ENCODE results near the gene TRAPPC6A. TPM values are rescaled to one million over a fixed set of nuclear protein-coding genes. Genes with fewer than 3 reads are reported as not detected.
A peak's percentile ranks its signal among the peaks of the same experiment; 100 is the strongest.

The TRAPPC6A gene
- total RNA-seq, 2 experiments from 2014 or later = 55.1 to 64.2 TPM

DNA sequence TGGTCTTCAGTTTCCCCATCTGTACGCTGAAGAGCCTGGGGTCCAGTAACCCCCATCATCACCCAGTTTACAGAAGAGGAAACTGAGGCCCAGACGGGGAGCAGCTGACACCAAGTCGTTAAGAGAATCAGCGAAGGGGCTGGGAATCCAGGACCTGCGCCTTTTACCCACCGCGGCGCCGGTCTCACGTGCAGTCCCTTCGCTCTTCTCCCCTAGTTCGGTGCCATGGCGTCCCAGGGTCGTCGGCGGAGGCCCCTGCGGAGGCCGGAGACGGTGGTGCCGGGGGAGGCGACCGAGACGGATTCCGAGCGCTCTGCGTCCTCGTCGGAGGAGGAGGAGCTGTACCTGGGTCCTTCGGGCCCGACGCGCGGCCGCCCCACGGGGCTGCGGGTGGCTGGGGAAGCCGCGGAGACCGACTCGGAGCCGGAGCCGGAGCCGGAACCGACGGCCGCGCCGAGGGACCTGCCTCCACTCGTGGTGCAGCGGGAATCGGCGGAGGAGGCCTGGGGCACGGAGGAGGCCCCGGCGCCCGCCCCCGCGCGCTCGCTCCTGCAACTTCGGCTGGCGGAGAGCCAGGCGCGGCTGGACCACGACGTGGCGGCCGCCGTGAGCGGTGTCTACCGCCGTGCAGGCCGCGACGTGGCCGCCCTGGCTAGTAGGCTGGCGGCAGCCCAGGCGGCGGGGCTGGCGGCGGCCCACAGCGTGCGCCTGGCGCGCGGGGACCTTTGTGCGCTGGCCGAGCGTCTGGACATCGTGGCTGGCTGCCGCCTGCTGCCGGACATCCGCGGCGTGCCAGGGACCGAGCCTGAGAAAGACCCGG is 1.2 kb upstream of the TRAPPC6A start:
- CTCF ChIA-PET = interaction anchor here (0.5 to 2.1 kb wide), 4 partner anchors 11 to 179 kb away, joined by 3 to 11 read pairs (median 6); no protein-coding TSS in a partner anchor
- H3K4me3 Mint-ChIP-seq = peak overlapping the region; percentile 83

DNA sequence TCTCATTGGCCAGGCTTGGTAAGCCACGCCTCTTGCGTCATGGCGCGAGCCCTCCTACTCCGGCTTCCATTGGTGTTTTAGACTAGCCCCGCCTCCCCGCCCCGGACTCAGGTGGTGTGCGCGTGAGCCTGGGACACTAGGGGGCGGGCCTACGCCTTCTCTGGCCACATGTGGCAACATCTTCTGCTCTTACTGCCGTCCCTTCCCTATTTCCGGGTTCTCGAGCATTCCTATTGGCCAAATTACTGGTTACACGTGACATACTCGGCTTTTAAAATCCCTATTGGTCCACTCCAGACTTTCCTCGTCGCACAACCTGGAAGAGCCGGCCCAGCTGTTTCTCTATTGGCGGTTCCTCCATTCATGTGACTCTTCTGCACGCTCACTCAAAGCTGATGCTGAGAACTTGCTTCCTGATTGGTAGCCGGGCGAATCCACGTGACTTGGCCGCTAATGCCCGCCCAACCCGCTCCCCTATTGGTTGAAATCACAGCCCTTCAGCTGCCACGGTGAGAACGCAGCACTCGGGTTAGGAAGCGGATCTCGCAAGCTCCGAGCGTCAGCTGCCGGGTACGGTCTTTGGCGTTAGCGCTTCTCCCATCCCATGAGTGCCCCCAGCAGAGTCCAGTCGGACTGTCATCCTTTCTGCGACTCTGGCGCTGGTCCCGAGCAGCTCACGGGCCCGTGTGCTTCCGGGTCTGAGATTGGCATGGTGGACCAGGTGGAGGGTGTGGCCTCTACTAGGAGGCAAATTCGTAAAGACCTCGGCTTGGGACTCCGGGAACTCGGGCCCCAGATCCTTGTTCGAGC is 430 bp upstream of the TRAPPC6A start, which contains the start of gene BLOC1S3:
BLOC1S3 (plus strand) TSS at position 523 of the 810 bp plus-strand sequence. CDS start 513 bp downstream, outside the sequence.
- no peaks in the 10 kb centered on the region for H3K9me3 Mint-ChIP-seq
- POLR2A ChIA-PET = interaction anchor here (0.6 to 0.9 kb wide), 2 partner anchors 84 to 86 kb away, joined by 4 to 6 read pairs; no protein-coding TSS in a partner anchor
- H3K36me3 Mint-ChIP-seq (ENCODE audit: low read depth) = peaks cover 16% of the 10 kb centered on the region
- peak within 1 kb of the TSS; percentile 94 for H3K27ac Mint-ChIP-seq
- peaks cover 49% of the 10 kb centered on the region for H3K4me1 Mint-ChIP-seq
- DNase-seq = peak; percentile 100
- H3K4me3 Mint-ChIP-seq = peak within 1 kb of the TSS; percentile 83
- no peaks in the 10 kb centered on the region for H3K27me3 Mint-ChIP-seq
- CTCF ChIA-PET = interaction anchor here (0.5 to 2.1 kb wide), 11 partner anchors 10 to 288 kb away, joined by 3 to 11 read pairs (median 3); no protein-coding TSS in a partner anchor

More for the DNA sequence above, 1.2 kb upstream of the TRAPPC6A start:
- no peaks in the 10 kb centered on the region for H3K27me3 Mint-ChIP-seq
- peak overlapping the region; percentile 94 for H3K27ac Mint-ChIP-seq
- POLR2A ChIA-PET = no interaction called here
- H3K36me3 Mint-ChIP-seq (ENCODE audit: low read depth) = peaks cover 16% of the 10 kb centered on the region
- DNase-seq = peak; percentile 51
- H3K9me3 Mint-ChIP-seq = no peaks in the 10 kb centered on the region
- H3K4me1 Mint-ChIP-seq = peaks cover 43% of the 10 kb centered on the region

DNA sequence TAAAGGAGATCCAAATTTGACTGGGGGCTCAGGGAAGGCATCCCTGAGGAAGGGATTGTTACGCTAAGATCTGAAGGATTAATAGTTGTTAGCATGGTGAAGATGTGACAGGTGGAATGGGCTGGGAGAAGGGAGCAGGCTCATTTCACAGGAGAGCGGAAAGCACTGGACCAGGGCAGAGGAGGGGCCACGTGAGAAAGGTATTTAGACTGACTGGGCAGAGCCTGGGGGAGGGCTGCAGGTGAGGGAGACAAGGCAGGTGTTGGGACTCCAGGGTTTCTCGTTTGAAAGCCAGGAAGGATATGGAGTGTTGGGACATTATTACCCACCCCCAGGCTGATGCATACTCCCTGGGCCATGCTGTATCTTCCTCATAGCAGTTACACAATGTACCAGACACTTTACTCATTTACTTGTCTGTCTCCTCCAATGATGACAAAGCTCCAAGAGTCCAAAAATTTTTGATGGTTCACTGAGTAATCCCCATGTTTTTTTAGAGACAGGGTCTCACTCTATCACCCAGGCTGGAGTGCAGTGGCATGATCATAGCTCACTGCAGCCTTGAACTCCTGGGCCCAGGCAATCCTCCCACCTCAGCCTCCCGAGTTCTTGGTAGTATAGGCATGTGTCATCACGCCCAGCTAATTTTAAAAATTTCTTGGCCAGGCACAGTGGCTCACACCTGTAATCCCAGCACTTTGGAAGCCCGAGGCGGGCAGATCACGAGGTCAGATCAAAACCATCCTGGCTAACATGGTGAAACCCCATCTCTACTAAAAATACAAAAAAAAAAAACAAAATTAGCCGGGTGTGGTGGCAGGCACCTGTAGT is 2.3 kb downstream of the TRAPPC6A start:
- Mint-ChIP-seq H3K4me1 (peaks cover 56% of the 10 kb centered on the region), H3K27ac (peak overlapping the region; percentile 71), H3K9me3 (no peaks in the 10 kb centered on the region), H3K36me3 (ENCODE audit: low read depth) (peaks cover 7% of the 10 kb centered on the region), H3K4me3 (peak overlapping the region; percentile 3), H3K27me3 (no peaks in the 10 kb centered on the region)
- ChIA-PET CTCF (interaction anchor here (0.9 kb wide), 1 partner anchor 11 kb away, joined by 4 read pairs; no protein-coding TSS in a partner anchor), POLR2A (no interaction called here)
- DNase-seq = no peak

DNA sequence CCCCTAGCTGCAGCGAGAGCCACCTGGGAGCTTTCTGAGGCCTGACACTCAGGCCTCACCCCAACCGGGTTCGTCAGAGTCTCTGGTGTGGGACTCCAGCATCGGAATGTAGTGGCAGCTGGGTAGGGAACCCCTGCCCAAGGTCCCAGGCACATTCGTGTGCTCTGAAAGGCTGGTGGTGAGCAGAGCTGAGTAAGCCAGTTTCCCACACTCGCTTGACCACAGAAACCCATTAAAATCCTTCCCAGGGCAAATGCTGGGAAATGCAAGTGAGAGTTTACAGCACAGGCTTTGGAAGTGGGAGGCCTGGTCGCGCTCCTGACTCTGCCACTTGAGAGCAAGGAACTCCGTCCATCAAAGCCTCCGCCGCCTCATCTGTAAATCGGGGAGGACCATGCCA is 4.2 kb downstream of the TRAPPC6A start:
- no peak for DNase-seq
- no peaks in the 10 kb centered on the region for H3K27me3 Mint-ChIP-seq
- peaks cover 5% of the 10 kb centered on the region for H3K36me3 Mint-ChIP-seq (ENCODE audit: low read depth)
- no peak overlapping the region for H3K4me3 Mint-ChIP-seq
- peak overlapping the region; percentile 57 for H3K27ac Mint-ChIP-seq
- ChIA-PET CTCF (no interaction called here), POLR2A (no interaction called here)
- peaks cover 61% of the 10 kb centered on the region for H3K4me1 Mint-ChIP-seq
- H3K9me3 Mint-ChIP-seq = no peaks in the 10 kb centered on the region

DNA sequence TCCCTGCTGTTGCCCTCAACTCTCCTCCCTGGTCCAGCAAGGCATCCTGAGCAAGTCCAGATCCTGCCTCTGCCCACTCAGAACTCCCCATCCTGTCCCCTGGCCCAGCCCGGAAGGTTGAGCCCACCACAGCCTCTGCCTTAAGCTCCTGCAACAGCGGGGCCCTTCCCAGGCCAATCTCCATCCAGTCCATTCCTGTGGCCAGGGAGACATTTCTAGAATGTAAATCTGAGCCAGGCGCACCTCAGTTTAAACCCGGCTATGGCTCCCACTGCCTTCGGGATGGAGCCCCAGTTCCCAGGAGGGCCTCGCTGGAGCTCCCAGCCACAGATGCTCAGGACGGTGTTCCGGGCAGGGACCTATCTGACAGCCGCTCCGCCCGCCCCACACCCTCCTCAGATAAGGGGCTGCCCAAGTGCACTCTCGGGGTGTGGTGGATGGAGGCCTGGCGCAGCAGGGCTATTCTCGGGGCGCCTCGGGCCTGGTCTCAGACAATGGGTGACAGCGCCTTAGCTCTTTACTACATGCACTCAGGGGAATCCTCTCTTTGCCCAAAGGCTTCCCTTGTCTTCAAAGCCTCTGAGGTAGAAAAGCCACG is 5.3 kb downstream of the TRAPPC6A start:
- H3K4me1 Mint-ChIP-seq = peaks cover 59% of the 10 kb centered on the region
- ChIA-PET POLR2A (no interaction called here), CTCF (interaction anchor here (2.1 kb wide), 1 partner anchor 9 kb away, joined by 8 read pairs; no protein-coding TSS in a partner anchor)
- H3K27ac Mint-ChIP-seq = peak overlapping the region; percentile 95
- no peaks in the 10 kb centered on the region for H3K9me3 Mint-ChIP-seq
- peaks cover 3% of the 10 kb centered on the region for H3K36me3 Mint-ChIP-seq (ENCODE audit: low read depth)
- H3K27me3 Mint-ChIP-seq = no peaks in the 10 kb centered on the region
- no peak for DNase-seq
- H3K4me3 Mint-ChIP-seq = peak overlapping the region; percentile 49

DNA sequence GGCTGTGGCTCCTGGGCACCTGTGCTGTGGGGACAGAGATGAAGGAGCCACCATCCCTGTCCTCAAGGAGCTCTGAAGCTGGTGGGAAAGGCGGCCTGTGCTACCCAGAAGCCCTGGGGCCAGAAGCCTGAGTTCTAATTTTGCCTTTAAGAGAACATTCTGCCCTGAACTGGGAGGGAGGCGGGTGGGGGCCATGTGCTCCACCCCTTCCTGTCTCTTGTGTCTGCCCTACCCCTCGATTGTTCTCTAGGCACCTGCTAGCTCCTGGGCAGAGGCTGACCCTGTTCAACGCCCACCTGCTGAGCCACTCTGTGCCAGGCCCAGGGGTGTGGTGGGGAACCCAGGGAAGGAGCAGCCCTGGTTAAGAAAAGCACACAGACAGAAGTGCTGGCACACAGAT is 5.9 kb downstream of the TRAPPC6A start:
- no peaks in the 10 kb centered on the region for H3K27me3 Mint-ChIP-seq
- H3K4me1 Mint-ChIP-seq = peaks cover 56% of the 10 kb centered on the region
- H3K4me3 Mint-ChIP-seq = peak overlapping the region; percentile 49
- no peaks in the 10 kb centered on the region for H3K9me3 Mint-ChIP-seq
- ChIA-PET CTCF (interaction anchor here (2.1 kb wide), 1 partner anchor 9 kb away, joined by 8 read pairs; no protein-coding TSS in a partner anchor), POLR2A (no interaction called here)
- H3K36me3 Mint-ChIP-seq (ENCODE audit: low read depth) = peaks cover 3% of the 10 kb centered on the region
- peak overlapping the region; percentile 95 for H3K27ac Mint-ChIP-seq
- peak; percentile 41 for DNase-seq

DNA sequence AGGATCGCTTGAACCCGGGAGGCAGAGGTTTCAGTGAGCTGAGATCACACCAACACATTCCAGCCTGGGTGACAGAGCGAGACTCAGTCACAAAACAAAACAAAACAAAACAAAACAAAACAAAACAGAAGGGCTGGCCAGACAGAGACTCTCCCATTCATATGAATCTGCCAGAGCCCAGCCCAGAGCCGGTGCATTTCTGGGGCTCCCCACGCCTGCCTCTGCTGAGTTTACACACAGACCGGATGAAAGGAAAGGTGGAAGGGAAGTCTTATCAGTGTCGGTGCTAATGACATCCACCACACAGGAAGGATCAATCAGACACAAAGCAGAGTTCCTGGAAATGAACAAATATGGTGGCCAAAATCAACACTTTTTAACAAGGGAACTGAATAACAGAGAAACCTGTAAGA is 6.8 kb downstream of the TRAPPC6A start:
- peak; percentile 65 for DNase-seq
- Mint-ChIP-seq H3K36me3 (ENCODE audit: low read depth) (peaks cover 3% of the 10 kb centered on the region), H3K27me3 (no peaks in the 10 kb centered on the region), H3K4me3 (peak overlapping the region; percentile 71), H3K27ac (peak overlapping the region; percentile 95), H3K9me3 (no peaks in the 10 kb centered on the region), H3K4me1 (peaks cover 57% of the 10 kb centered on the region)
- POLR2A ChIA-PET = interaction anchor here (0.5 kb wide), 1 partner anchor 133 kb away, joined by 3 read pairs; the partner anchor contains the start of gene CLASRP
- CTCF ChIA-PET = interaction anchor here (0.6 to 2.1 kb wide), 3 partner anchors 10 to 32 kb away, joined by 3 to 8 read pairs (median 4); no protein-coding TSS in a partner anchor

DNA sequence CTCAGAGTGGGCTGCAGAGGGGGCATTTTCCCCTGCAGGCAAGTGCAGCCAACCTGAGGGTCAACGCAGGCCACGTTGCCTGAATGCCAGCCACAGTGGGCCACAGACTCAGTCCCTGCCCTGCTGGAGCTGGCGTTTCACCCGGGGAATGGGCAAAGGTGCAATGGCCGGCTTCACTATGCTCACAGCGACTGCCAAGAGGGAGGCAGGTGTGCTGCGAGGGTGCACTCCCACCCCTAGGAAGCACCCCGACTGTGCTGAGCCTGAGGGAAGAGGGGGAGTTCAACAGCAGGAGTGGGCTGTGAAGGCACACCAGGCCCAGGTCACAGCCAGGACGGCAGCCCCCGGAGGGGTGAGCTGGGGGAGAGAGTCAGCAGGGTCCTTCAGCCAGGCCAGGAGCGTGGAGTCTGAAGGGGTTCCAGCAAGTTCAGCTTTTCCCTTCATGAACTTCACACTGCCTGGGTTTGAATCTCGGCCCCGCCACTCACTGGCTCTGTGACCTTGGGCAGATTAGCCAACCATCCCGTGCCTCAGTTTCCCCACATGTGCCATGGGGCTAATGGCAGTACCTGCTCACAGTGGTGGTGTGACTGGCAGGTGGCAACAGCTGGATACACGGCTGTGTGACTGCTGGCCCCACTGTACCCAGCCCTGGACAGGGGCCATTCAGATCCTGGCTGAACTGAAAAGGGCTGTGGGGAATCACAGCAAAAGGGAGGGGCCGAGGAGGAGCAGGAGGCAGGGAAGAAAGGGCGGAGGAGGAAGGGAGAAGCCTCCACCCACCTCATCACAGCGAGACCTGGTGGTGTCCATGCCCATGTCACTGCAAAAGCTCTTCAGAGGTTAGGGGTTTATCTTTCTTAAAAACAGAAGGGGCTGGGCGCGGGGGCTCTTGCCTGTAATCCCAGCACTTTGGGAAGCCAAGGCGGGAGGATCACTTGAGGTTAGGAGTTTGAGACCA is 7.6 kb downstream of the TRAPPC6A start:
- DNase-seq = no peak
- POLR2A ChIA-PET = interaction anchor here (0.5 kb wide), 1 partner anchor 132 kb away, joined by 3 read pairs; the partner anchor contains the start of gene CLASRP
- Mint-ChIP-seq H3K4me1 (peaks cover 54% of the 10 kb centered on the region), H3K27ac (peak overlapping the region; percentile 95), H3K4me3 (peak overlapping the region; percentile 71), H3K36me3 (ENCODE audit: low read depth) (peaks cover 2% of the 10 kb centered on the region), H3K27me3 (no peaks in the 10 kb centered on the region), H3K9me3 (no peaks in the 10 kb centered on the region)
- CTCF ChIA-PET = interaction anchor here (0.6 to 3.7 kb wide), 4 partner anchors 8 to 87 kb away, joined by 3 to 11 read pairs (median 4); partner anchors contain the start of genes BLOC1S3 and TRAPPC6A

DNA sequence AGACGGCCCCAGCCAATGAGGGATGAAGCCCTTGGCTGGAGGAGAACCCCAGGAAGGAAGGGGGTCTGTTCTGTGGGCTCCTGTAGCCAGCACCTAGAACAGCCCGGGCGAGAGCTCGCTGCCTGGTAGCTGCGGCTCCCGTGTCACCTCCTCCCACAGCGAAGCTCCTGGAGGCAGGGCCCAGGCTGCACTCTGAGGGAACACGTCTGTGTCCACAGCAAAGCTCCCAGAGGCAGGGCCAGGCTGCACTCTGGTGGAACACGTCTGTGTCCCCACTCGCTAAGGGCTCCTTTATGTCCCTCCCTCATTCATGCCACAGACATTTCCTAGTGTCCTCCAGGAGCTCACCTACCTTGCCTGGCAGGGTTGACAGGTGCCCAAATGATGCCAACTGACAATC is 8.4 kb downstream of the TRAPPC6A start:
- H3K27me3 Mint-ChIP-seq = no peaks in the 10 kb centered on the region
- H3K36me3 Mint-ChIP-seq (ENCODE audit: low read depth) = no peaks in the 10 kb centered on the region
- H3K4me3 Mint-ChIP-seq = no peak overlapping the region
- DNase-seq = no peak
- POLR2A ChIA-PET = no interaction called here
- CTCF ChIA-PET = interaction anchor here (0.6 to 3.7 kb wide), 2 partner anchors 9 to 86 kb away, joined by 3 to 11 read pairs; partner anchors contain the start of genes BLOC1S3 and TRAPPC6A
- no peaks in the 10 kb centered on the region for H3K9me3 Mint-ChIP-seq
- H3K27ac Mint-ChIP-seq = peak overlapping the region; percentile 60
- H3K4me1 Mint-ChIP-seq = peaks cover 55% of the 10 kb centered on the region

DNA sequence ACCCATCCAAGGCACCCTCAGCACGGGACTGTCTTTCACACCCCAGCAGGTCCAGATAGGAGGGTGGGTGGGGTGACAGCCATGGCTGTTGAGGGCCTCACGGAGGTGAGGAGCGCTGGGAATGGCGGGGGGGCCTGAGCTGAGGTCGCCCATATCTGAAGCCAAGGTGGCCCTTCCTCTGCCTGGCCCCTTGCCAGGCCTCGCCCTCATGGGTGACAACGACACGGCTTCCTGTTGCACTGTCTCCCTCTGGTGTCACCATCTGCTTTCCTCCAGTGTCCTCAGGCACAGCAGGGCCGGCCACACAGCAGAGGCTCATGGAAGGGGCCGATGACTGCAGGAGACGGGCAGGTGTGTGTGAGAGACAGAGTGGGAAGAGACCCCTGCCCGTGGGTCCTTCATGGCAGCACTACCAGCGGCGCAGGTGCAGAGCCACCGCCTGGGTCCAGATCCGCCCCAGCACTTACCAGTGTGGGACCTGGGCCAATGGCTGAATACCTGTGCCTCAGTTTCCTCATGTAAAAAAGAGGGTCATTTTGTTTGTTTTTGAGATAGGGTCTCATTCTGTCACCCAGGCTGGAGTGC is 9.2 kb downstream of the TRAPPC6A start:
- H3K4me1 Mint-ChIP-seq = peaks cover 57% of the 10 kb centered on the region
- H3K27me3 Mint-ChIP-seq = no peaks in the 10 kb centered on the region

More for the DNA sequence above, 9.2 kb downstream of the TRAPPC6A start:
- H3K9me3 Mint-ChIP-seq = no peaks in the 10 kb centered on the region
- H3K27ac Mint-ChIP-seq = peak overlapping the region; percentile 46
- no peak overlapping the region for H3K4me3 Mint-ChIP-seq
- H3K36me3 Mint-ChIP-seq (ENCODE audit: low read depth) = no peaks in the 10 kb centered on the region
- POLR2A ChIA-PET = no interaction called here
- CTCF ChIA-PET = interaction anchor here (3.7 kb wide), 1 partner anchor 10 kb away, joined by 11 read pairs; the partner anchor contains the start of genes BLOC1S3 and TRAPPC6A
- no peak for DNase-seq
